Panc1 (cell line): ENCODE results near the gene CALM1. TPM values are rescaled to one million over a fixed set of nuclear protein-coding genes. Genes with fewer than 3 reads are reported as not detected.

Experiments used
- ATAC-seq: fragments of 200-7000 bp; cut with Tn5 transposase; 2 replicates; pipeline ENCODE4 v1.9.1; 2020; ENCODE audit warnings: mild to moderate bottlenecking, moderate library complexity
- BruUV-seq: library from RNA; stranded (reverse); fragments of 400-500 nt; replicated peaks from 2 replicates; lab custom pipeline; 2021; lab: Mats Ljungman, UMichigan
- CTCF ChIA-PET: fragments of 300-600 bp; sonication (Branson Sonifier 250); formaldehyde crosslinking; loops from one replicate; lab custom pipeline; 2022; ENCODE audit warnings: antibody characterized with exemption; lab: Charles Lee
- POLR2A ChIA-PET: fragments of 300-600 bp; sonication (Branson Sonifier 250); formaldehyde crosslinking; loops from one replicate; lab custom pipeline; 2022; ENCODE audit warnings: antibody characterized with exemption; lab: Charles Lee
- DNase-seq: peaks from one replicate; pipeline ENCODE4 v3.0.0-alpha.2; 2010; ENCODE audit warnings: low read depth, low spot score
- H3K27ac ChIP-seq: 2 replicates; pipeline ENCODE4 v1.5.1; 2011; ENCODE audit warnings: mild to moderate bottlenecking, low read length, inconsistent platforms
- H3K27me3 ChIP-seq: fragments of 200-500 bp; sonication (Bioruptor generic); 2 replicates; pipeline ENCODE4 v1.6.0; 2014; ENCODE audit warnings: low read length, inconsistent platforms; ENCODE audit not compliant: control insufficient read depth, insufficient read depth
- H3K36me3 ChIP-seq: fragments of 200-500 bp; sonication (Bioruptor generic); 2 replicates; pipeline ENCODE4 v1.5.1; 2014; ENCODE audit warnings: inconsistent platforms, mild to moderate bottlenecking, low read length, moderate library complexity; ENCODE audit not compliant: control insufficient read depth, insufficient read depth
- H3K4me1 ChIP-seq: 2 replicates; pipeline ENCODE4 v1.5.1; 2011; ENCODE audit warnings: inconsistent platforms, mild to moderate bottlenecking, low read length, moderate library complexity; ENCODE audit not compliant: control insufficient read depth, insufficient read depth
- H3K4me3 ChIP-seq, 2 experiments: 2 replicates each; pipeline ENCODE4 v1.5.1; 2011 to 2012; ENCODE audit warnings: low read depth in 2 of 2, low read length in 2 of 2, mild to moderate bottlenecking in 2 of 2, inconsistent platforms in 1 of 2, moderate library complexity in 1 of 2
- H3K9me3 ChIP-seq: fragments of 200-500 bp; sonication (Bioruptor generic); 2 replicates; pipeline ENCODE4 v1.5.1; 2014; ENCODE audit warnings: low read depth, mild to moderate bottlenecking, inconsistent platforms, low read length, moderate library complexity; ENCODE audit not compliant: control insufficient read depth, insufficient read depth
- CTCF ChIP-seq: fragments of 450-650 bp; IDR thresholded peaks from 2 replicates; pipeline ENCODE4 v1.5.1; 2017; ENCODE audit warnings: mild to moderate bottlenecking
- POLR2AphosphoS5 ChIP-seq: IDR thresholded peaks from 2 replicates; pipeline ENCODE4 v1.6.1; 2012; ENCODE audit warnings: mild to moderate bottlenecking, low read depth, low read length, moderate library complexity
- REST ChIP-seq, 2 experiments: IDR thresholded peaks; 2 replicates each; pipeline ENCODE4 v1.6.1; 2011 to 2012; ENCODE audit warnings: low read depth in 2 of 2, control low read depth in 1 of 2, low read length in 1 of 2, mild to moderate bottlenecking in 1 of 2, moderate library complexity in 1 of 2; ENCODE audit not compliant: insufficient read depth in 1 of 2
- SIN3A ChIP-seq: IDR thresholded peaks from 2 replicates; pipeline ENCODE4 v1.6.1; 2012; ENCODE audit warnings: low read depth, mild to moderate bottlenecking, low read length, moderate library complexity, borderline replicate concordance; ENCODE audit not compliant: insufficient read depth
- TCF7L2 ChIP-seq: IDR thresholded peaks from 2 replicates; pipeline ENCODE4 v1.6.1; 2011; ENCODE audit warnings: mild to moderate bottlenecking, low read depth, low read length, inconsistent platforms
- in situ Hi-C: cut with HindIII; loops from 2 replicates; pipeline ENCODE4 v1.10.0; 2016; ENCODE audit warnings: low sequenced_read_pairs, low pct_unique_long_range_greater_than_20kb
- intact Hi-C: fragments of 100-400 bp; cut with micrococcal nuclease; formaldehyde crosslinking; loops from one replicate; pipeline ENCODE4 v1.10.0; 2022; ENCODE audit not compliant: unreplicated experiment
- total RNA-seq: library from RNA; stranded (reverse); gene quantifications from one replicate; pipeline ENCODE4 v1.2.1, GENCODE V29; 2021; ENCODE audit not compliant: unreplicated experiment

Gene CALM1
- total RNA-seq, 1 experiment from 2014 or later: 182 TPM

- TF ChIP-seq TCF7L2: no peak
- TF ChIP-seq REST (IDR thresholded peaks at IDR 0.05; ENCODE audit: insufficient read depth in 1 of 2, low read depth in 2 of 2, low read length in 1 of 2): no peak
- TF ChIP-seq POLR2AphosphoS5: no peak
- TF ChIP-seq CTCF: no peak
- no peak for TF ChIP-seq SIN3A
- no peak overlapping the region for H3K27ac ChIP-seq
- in situ Hi-C loops: no loop called here
- BruUV-seq: no TSS peak
- no peaks in the 10 kb centered on the region for H3K4me1 ChIP-seq
- no peak overlapping the region for H3K4me3 ChIP-seq
- H3K9me3 ChIP-seq: no peaks in the 10 kb centered on the region
- intact Hi-C loops: no loop called here
- ChIA-PET POLR2A (no interaction called here), CTCF (no interaction called here)
- ATAC-seq (no peak), DNase-seq (no peak)
- no peaks in the 10 kb centered on the region for H3K36me3 ChIP-seq
- no peaks in the 10 kb centered on the region for H3K27me3 ChIP-seq
Measured at GRCh38 chr14:90349739-90350138, 47.1 kb upstream of the CALM1 start.

- H3K4me1 ChIP-seq: no peaks in the 10 kb centered on the region
- in situ Hi-C loops: no loop called here
- no peaks in the 10 kb centered on the region for H3K9me3 ChIP-seq
- intact Hi-C loops: no loop called here
- POLR2A ChIA-PET: no interaction called here
- no peak overlapping the region for H3K27ac ChIP-seq
- no peak for DNase-seq
- ATAC-seq: no peak
- no peak overlapping the region for H3K4me3 ChIP-seq
- TF ChIP-seq CTCF (no peak), TCF7L2 (no peak), SIN3A (no peak), REST (IDR thresholded peaks at IDR 0.05; ENCODE audit: insufficient read depth in 1 of 2, low read depth in 2 of 2, low read length in 1 of 2) (no peak), POLR2AphosphoS5 (no peak)
- no peaks in the 10 kb centered on the region for H3K36me3 ChIP-seq
- no TSS peak for BruUV-seq
- H3K27me3 ChIP-seq: no peaks in the 10 kb centered on the region
- CTCF ChIA-PET: interaction anchor here (0.7 kb wide), 1 partner anchor 502 kb away, joined by 7 read pairs; no protein-coding TSS in a partner anchor
Measured at GRCh38 chr14:90354551-90355298, 42.1 kb upstream of the CALM1 start.
